Lower leg skin (tissue), 3 donors: ENCODE data around the gene BMP8B.
"Not testable (repeated sequence)": the region's sequence is repeated elsewhere in the genome, so short reads cannot be mapped to it uniquely, and the experiment has no call there.

ENCODE experiments used
- POLR2A ChIP-seq, 2 donors: fragments of 450-650 bp; IDR thresholded peaks; one replicate each; pipeline ENCODE4 v1.6.1; 2016 to 2017; ENCODE audit warnings: antibody characterized with exemption in 2 of 2, mild to moderate bottlenecking in 1 of 2, moderate library complexity in 1 of 2
- TF ChIP-seq, protein P1 (sequence below), 3 donors: fragments of 450-650 bp; IDR thresholded peaks; one replicate each; pipeline ENCODE4 v1.5.1; 2016; ENCODE audit warnings: antibody characterized with exemption in 3 of 3, mild to moderate bottlenecking in 3 of 3, moderate library complexity in 2 of 3

- TF ChIP-seq, protein P1, sequence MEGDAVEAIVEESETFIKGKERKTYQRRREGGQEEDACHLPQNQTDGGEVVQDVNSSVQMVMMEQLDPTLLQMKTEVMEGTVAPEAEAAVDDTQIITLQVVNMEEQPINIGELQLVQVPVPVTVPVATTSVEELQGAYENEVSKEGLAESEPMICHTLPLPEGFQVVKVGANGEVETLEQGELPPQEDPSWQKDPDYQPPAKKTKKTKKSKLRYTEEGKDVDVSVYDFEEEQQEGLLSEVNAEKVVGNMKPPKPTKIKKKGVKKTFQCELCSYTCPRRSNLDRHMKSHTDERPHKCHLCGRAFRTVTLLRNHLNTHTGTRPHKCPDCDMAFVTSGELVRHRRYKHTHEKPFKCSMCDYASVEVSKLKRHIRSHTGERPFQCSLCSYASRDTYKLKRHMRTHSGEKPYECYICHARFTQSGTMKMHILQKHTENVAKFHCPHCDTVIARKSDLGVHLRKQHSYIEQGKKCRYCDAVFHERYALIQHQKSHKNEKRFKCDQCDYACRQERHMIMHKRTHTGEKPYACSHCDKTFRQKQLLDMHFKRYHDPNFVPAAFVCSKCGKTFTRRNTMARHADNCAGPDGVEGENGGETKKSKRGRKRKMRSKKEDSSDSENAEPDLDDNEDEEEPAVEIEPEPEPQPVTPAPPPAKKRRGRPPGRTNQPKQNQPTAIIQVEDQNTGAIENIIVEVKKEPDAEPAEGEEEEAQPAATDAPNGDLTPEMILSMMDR (IDR thresholded peaks at IDR 0.05): not testable (repeated sequence)
- TF ChIP-seq POLR2A (IDR thresholded peaks at IDR 0.05): not testable (repeated sequence)
These were observed 6.0 kb downstream of the BMP8B start for GRCh38 chr1:39782685-39783084.
